KMS-11 (cell line): ENCODE measurements around the gene NTN5.

Experiments
- H2AFZ ChIP-seq: fragments of 200-600 bp; sonication (generic); 2 replicates; pipeline ENCODE4 v1.6.1; 2016; ENCODE audit warnings: antibody characterized with exemption, mixed run types, low read depth
- H3K27ac ChIP-seq: fragments of 200-600 bp; sonication (generic); 2 replicates; pipeline ENCODE4 v1.6.1; 2016; ENCODE audit warnings: mild to moderate bottlenecking, mixed run types
- H3K27me3 ChIP-seq: fragments of 200-600 bp; sonication (generic); 2 replicates; pipeline ENCODE4 v1.6.1; 2017; ENCODE audit warnings: mild to moderate bottlenecking, low read depth, mixed run types, moderate library complexity; ENCODE audit not compliant: insufficient read depth
- H3K36me3 ChIP-seq: fragments of 200-600 bp; sonication (generic); 2 replicates; pipeline ENCODE4 v1.6.1; 2017; ENCODE audit warnings: mild to moderate bottlenecking, mixed run types; ENCODE audit not compliant: insufficient read depth
- H3K4me1 ChIP-seq: fragments of 200-600 bp; sonication (generic); 2 replicates; pipeline ENCODE4 v1.6.1; 2016; ENCODE audit warnings: mild to moderate bottlenecking, low read depth, mixed run types; ENCODE audit not compliant: poor library complexity, severe bottlenecking
- H3K4me2 ChIP-seq: fragments of 200-600 bp; sonication (generic); 2 replicates; pipeline ENCODE4 v1.7.0; 2016; ENCODE audit warnings: mild to moderate bottlenecking, mixed run types
- H3K4me3 ChIP-seq: fragments of 200-600 bp; sonication (generic); IDR thresholded peaks from 2 replicates; pipeline ENCODE4 v1.6.1; 2017; ENCODE audit warnings: low read depth, low read length, mixed read lengths; ENCODE audit not compliant: insufficient read depth
- H3K79me2 ChIP-seq: fragments of 200-600 bp; sonication (generic); 2 replicates; pipeline ENCODE4 v1.6.1; 2016; ENCODE audit warnings: low read depth, mixed run types; ENCODE audit not compliant: insufficient read depth
- H3K9ac ChIP-seq: fragments of 200-600 bp; sonication (generic); 2 replicates; pipeline ENCODE4 v1.6.1; 2016; ENCODE audit warnings: mild to moderate bottlenecking, mixed run types
- H4K20me1 ChIP-seq: fragments of 200-600 bp; sonication (generic); 2 replicates; pipeline ENCODE4 v1.6.1; 2016; ENCODE audit warnings: mild to moderate bottlenecking, mixed run types; ENCODE audit not compliant: insufficient read depth
- TF ChIP-seq, protein P1 (sequence below): fragments of 200-600 bp; sonication (generic); conservative IDR thresholded peaks from 2 replicates; pipeline ENCODE4 v1.6.1; 2017; ENCODE audit warnings: low read depth, mild to moderate bottlenecking, antibody characterized with exemption, low read length, moderate library complexity, mixed read lengths

The NTN5 gene

DNA sequence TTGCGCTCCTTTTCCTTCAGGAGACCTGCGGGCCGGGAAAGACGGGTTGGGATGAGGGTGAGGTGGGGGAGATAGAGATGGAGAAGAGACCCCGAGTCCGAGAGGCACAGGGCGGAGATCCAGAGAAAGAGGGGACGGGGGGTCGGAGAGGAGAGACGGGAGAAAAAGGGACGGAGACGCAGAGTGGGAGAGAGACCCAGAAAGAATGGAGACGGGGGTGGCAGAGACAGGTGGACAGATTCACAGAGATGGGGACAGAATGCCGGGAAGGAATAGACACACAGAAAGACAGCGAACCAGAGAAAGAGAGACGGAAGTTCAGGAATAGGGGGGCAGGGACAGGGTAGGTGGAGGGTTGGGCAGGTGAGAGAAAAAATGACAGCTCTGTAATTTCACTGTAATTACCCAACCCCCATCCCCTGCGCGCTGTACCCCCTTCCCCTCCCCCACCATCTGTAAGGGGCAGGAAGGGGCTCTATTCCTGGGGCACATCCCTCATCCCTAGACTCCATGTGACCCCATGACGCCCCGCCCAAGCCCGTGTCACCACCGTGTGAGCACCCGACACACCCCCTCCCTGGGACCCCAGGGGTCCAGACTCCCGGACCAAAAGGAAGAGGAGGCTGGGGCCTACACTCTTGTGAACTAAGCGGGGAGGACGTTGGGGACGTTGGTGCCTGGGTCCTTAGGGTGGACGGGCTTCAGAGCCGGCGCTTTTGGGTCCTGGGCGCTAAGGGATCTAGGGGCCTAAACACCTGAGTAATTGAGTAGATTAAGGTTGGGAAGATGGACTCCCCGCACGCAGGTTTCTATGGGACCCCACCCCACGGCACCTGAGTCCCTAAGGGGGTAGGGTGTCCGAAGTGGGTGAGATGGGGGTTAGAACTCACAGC, 36.6 kb downstream of the NTN5 start:
- no peaks in the 10 kb centered on the region; the same call in 1 of the 2 replicates for H3K27me3 ChIP-seq
- no peaks in the 10 kb centered on the region for H3K36me3 ChIP-seq
- H3K79me2 ChIP-seq: no peaks in the 10 kb centered on the region
- H2AFZ ChIP-seq: peak overlapping the region; percentile 56; the same call in 1 of the 2 replicates
- no peaks in the 10 kb centered on the region for H4K20me1 ChIP-seq
- peaks cover 46% of the 10 kb centered on the region for H3K4me1 ChIP-seq
- H3K27ac ChIP-seq: peak overlapping the region; percentile 79; the same call in 1 of the 2 replicates
- no peak overlapping the region for H3K4me3 ChIP-seq
- H3K9ac ChIP-seq: peak overlapping the region; percentile 49; the same call in 1 of the 2 replicates
- TF ChIP-seq, protein P1, sequence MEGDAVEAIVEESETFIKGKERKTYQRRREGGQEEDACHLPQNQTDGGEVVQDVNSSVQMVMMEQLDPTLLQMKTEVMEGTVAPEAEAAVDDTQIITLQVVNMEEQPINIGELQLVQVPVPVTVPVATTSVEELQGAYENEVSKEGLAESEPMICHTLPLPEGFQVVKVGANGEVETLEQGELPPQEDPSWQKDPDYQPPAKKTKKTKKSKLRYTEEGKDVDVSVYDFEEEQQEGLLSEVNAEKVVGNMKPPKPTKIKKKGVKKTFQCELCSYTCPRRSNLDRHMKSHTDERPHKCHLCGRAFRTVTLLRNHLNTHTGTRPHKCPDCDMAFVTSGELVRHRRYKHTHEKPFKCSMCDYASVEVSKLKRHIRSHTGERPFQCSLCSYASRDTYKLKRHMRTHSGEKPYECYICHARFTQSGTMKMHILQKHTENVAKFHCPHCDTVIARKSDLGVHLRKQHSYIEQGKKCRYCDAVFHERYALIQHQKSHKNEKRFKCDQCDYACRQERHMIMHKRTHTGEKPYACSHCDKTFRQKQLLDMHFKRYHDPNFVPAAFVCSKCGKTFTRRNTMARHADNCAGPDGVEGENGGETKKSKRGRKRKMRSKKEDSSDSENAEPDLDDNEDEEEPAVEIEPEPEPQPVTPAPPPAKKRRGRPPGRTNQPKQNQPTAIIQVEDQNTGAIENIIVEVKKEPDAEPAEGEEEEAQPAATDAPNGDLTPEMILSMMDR: no peak
- peak overlapping the region; percentile 99 for H3K4me2 ChIP-seq

DNA sequence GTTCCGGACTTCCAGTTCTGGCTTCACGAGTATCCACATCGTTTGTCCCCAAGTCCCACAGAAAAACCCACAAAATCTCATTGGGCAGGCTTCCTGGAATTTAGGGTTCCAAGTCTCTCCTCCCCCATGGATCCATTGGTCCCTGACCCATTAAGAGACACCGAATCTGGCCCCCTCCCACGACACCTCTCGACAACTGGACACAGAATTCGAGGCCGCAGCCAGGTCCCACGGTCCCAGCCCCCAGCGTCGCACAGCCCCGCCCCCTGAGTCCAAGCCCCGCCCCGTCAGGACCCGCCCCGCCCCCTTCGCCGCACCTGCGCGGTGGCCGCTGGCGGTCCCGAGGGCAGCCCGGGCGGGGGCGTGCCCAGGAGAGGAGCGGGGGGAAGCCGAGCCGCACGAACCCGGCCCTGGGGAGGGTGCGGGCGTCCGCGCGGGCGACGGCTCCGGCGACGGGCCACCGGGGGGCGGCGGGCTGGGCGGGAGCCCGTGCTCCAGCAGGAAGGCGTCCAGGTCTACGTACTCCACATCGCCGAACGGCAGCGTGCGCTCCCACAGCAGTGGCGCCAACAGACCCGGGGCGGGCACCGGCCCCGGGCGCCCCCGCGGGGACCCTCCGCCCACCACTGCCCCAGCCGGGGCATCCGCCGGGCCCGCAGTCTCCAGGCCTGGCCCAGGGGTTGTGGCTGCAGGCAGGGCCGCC, 37.4 kb downstream of the NTN5 start:
- H4K20me1 ChIP-seq: no peaks in the 10 kb centered on the region
- H3K4me1 ChIP-seq: peaks cover 46% of the 10 kb centered on the region
- TF ChIP-seq, protein P1: no peak

DNA sequence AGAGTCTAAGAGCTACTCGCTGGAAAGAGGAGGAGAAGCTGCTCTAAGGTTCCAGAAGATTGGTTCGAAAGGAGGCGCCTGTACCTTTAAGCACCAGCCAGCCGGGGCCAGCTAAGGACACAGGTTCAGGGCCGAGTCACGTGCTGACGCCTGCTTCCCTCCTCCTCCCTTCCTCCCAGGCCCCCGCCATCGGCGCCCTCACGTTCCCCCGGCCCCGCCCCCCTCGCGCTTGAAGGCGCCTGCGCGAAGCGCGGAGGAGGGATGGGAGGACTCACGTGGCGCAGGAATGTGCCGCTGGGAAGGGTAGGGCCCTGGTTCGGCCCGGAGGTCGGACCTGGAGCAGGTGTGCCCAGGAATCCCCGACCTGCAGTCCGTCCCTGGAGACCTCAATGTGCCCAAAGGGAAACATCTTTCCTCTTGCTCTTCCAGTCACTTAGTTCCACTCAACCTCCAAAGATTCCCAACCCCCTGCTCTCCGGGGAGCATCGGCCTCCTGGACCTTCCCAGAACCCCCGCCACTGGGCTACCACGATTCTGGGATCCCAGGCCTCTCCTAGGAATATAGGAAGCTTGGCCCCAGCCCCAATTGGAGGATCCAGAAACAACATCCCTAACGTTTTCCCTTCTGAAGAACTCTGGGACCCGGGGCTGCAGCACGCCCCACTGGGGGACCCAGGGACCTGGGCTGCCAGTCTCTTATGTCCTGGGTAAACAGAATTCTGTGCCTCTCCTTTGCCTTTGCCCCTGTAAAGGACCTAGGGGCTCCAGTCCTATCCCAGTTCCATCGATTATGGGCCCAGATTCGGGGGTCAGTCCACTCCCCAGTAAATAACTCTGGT, 38.2 kb downstream of the NTN5 start:
- H3K4me3 ChIP-seq: no peak overlapping the region
- no peaks in the 10 kb centered on the region for H3K36me3 ChIP-seq
- H3K27me3 ChIP-seq: no peaks in the 10 kb centered on the region
- H4K20me1 ChIP-seq: no peaks in the 10 kb centered on the region
- peak overlapping the region; percentile 34; the same call in 1 of the 2 replicates for H3K9ac ChIP-seq
- peak overlapping the region; percentile 92 for H3K4me2 ChIP-seq
- H3K79me2 ChIP-seq: no peaks in the 10 kb centered on the region
- TF ChIP-seq, protein P1: no peak
- H2AFZ ChIP-seq: peak overlapping the region; percentile 55; the same call in 1 of the 2 replicates
- peak overlapping the region; percentile 62 for H3K27ac ChIP-seq
- peaks cover 46% of the 10 kb centered on the region for H3K4me1 ChIP-seq

More for the DNA sequence above, 37.4 kb downstream of the NTN5 start:
- no peak overlapping the region for H3K4me3 ChIP-seq
- H3K27ac ChIP-seq: peak overlapping the region; percentile 62
- H3K9ac ChIP-seq: peak overlapping the region; percentile 49; the same call in 1 of the 2 replicates
- H2AFZ ChIP-seq: peak overlapping the region; percentile 55; the same call in 1 of the 2 replicates
- H3K79me2 ChIP-seq: no peaks in the 10 kb centered on the region
- H3K4me2 ChIP-seq: peak overlapping the region; percentile 99
- no peaks in the 10 kb centered on the region for H3K27me3 ChIP-seq
- no peaks in the 10 kb centered on the region for H3K36me3 ChIP-seq

DNA sequence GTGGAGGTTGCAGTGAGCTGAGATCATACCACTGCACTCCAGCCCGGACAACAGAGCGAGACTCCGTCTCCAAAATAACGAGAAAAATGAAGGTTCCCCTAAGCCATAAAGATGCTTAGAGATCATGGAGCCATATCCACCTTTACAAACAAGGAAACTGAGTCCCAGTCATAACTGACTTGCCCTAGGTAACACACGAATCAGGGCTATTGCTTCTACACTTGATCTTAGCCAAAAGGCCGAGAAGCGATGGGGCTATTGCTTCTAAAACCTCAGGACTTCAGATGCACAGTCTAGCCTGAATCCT, 38.8 kb downstream of the NTN5 start:
- Histone ChIP-seq H3K36me3 (no peaks in the 10 kb centered on the region), H3K27ac (peak overlapping the region; percentile 62), H3K4me1 (peaks cover 46% of the 10 kb centered on the region), H3K4me3 (no peak overlapping the region), H3K9ac (peak overlapping the region; percentile 1; the same call in 1 of the 2 replicates), H3K79me2 (no peaks in the 10 kb centered on the region), H4K20me1 (no peaks in the 10 kb centered on the region), H3K27me3 (no peaks in the 10 kb centered on the region), H2AFZ (peak overlapping the region; percentile 55; the same call in 1 of the 2 replicates), H3K4me2 (peak overlapping the region; percentile 92)
- TF ChIP-seq, protein P1: no peak
